Measurements from ENCODE around the gene SREBF2. TPM values are rescaled to one million over a fixed set of nuclear protein-coding genes. Genes with fewer than 3 reads are reported as not detected.

SREBF2 gene
- total and polyA plus RNA-seq, 2 of the 13 experiments (the other 11 are each of a cell fraction or from before 2014, with no cell fraction given), result 53.8 to 72.6 TPM

- TF ChIP-seq PATZ1 (CRISPR knock-in tag; IDR thresholded peaks at IDR 0.05), result peak; percentile 77
- TF ChIP-seq ZNF160 (CRISPR knock-in tag; IDR thresholded peaks at IDR 0.05), result no peak
- TF ChIP-seq ZNF609 (CRISPR knock-in tag; IDR thresholded peaks at IDR 0.05; ENCODE audit: borderline replicate concordance), result peak; percentile 17; the same call in 1 of the 2 replicates
- peak; percentile 84 for TF ChIP-seq MEF2D (CRISPR knock-in tag; IDR thresholded peaks at IDR 0.05)
- TF ChIP-seq NFE2 (CRISPR knock-in tag; IDR thresholded peaks at IDR 0.05), result no peak
- TF ChIP-seq, protein P1, sequence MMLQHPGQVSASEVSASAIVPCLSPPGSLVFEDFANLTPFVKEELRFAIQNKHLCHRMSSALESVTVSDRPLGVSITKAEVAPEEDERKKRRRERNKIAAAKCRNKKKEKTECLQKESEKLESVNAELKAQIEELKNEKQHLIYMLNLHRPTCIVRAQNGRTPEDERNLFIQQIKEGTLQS (CRISPR knock-in tag; IDR thresholded peaks at IDR 0.05), result peak; percentile 96
- no peak for TF ChIP-seq ETV6 (CRISPR knock-in tag; conservative IDR thresholded peaks at IDR 0.05)
- TF ChIP-seq MED13 (CRISPR knock-in tag; IDR thresholded peaks at IDR 0.05), result peak; percentile 77
- TF ChIP-seq ZNF558 (CRISPR knock-in tag; IDR thresholded peaks at IDR 0.05; ENCODE audit: borderline replicate concordance), result peak; percentile 79; the same call in 1 of the 2 replicates
- TF ChIP-seq RARA (CRISPR knock-in tag; IDR thresholded peaks at IDR 0.05), result peak; percentile 69
- TF ChIP-seq, protein P2, sequence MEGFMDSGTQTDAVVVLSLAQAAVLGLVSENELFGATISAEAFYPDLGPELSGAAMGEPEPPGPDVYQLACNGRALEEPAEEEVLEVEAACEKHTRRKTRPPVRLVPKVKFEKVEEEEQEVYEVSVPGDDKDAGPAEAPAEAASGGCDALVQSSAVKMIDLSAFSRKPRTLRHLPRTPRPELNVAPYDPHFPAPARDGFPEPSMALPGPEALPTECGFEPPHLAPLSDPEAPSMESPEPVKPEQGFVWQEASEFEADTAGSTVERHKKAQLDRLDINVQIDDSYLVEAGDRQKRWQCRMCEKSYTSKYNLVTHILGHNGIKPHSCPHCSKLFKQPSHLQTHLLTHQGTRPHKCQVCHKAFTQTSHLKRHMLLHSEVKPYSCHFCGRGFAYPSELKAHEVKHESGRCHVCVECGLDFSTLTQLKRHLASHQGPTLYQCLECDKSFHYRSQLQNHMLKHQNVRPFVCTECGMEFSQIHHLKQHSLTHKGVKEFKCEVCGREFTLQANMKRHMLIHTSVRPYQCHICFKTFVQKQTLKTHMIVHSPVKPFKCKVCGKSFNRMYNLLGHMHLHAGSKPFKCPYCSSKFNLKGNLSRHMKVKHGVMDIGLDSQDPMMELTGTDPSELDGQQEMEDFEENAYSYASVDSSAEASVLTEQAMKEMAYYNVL (CRISPR knock-in tag; IDR thresholded peaks at IDR 0.05; ENCODE audit: borderline replicate concordance), result peak; percentile 82; the same call in 1 of the 2 replicates
- TF ChIP-seq ZBTB38 (CRISPR knock-in tag; IDR thresholded peaks at IDR 0.05), result peak; percentile 84
- peak; percentile 10; the same call in 1 of the 2 replicates for TF ChIP-seq ZNF451 (CRISPR knock-in tag; IDR thresholded peaks at IDR 0.05)
- TF ChIP-seq ZBTB42 (CRISPR knock-in tag; IDR thresholded peaks at IDR 0.05), result 0 out of 2 replicates have a peak, but pooled peaks have one; percentile 26
- TF ChIP-seq KDM2A (CRISPR knock-in tag; IDR thresholded peaks at IDR 0.05; ENCODE audit: borderline replicate concordance, low read depth), result peak; percentile 92
- peak; percentile 89 for TF ChIP-seq SP5 (CRISPR knock-in tag; IDR thresholded peaks at IDR 0.05; ENCODE audit: borderline replicate concordance, low read depth)
- no peak for TF ChIP-seq SUZ12 (IDR thresholded peaks at IDR 0.05; ENCODE audit: low read depth, low read length)
- TF ChIP-seq MYC (CRISPR knock-in tag; IDR thresholded peaks at IDR 0.05; ENCODE audit: borderline replicate concordance), result peak; percentile 70; the same call in 1 of the 2 replicates
- no peak for TF ChIP-seq GABPA (IDR thresholded peaks at IDR 0.05; ENCODE audit: low read depth, low read length)
- no peak for TF ChIP-seq GABPA (CRISPR knock-in tag; IDR thresholded peaks at IDR 0.05; ENCODE audit: low read depth)
- no peak for TF ChIP-seq TBL1XR1 (IDR thresholded peaks at IDR 0.05; ENCODE audit: borderline replicate concordance, low read length, partially characterized antibody)
These were observed at the start of gene SREBF2 (continued) for GRCh38 chr22:41832553-41833368.

Data from HepG2 (cell line).